ENCODE data around the gene SLC6A19.

The SLC6A19 gene

DNA sequence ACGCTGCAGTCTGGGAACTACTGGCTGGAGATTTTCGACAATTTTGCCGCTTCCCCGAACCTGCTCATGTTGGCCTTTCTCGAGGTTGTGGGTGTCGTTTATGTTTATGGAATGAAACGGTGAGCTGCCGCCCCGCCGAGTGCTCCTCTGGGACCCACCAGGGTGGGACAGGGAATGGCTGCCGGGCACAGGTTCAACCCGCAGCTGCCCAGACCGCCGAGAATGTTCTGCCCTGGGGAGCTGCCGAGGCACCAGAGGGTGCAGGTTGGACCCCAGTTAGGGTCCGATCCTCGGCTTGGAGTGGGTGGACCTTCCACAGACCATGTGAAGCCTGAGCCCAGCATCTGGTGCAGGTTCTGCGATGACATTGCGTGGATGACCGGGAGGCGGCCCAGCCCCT lies 42.9 kb downstream of the SLC6A19 start:
- no peak for DNase-seq (ENCODE audit: low read depth in 2 of 2)

DNA sequence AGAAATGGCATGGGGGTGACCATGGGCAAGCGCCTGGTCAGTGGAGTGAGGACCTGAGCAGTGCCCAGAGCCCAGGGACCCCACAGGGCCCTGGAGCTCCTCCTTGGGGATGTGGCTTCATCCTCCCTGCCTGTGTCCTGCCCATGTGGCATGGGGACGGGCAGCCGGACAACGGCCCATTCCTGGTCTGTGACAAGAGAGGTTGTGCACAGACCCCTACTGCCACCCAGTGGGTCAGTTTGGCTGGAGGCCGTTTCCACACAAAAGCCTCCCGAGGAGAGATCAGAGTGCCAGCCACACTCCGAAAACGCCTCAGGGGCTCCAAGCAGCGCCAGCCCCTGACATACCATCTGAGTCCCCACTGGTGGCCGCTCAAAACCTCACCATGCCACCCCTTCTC lies 43.6 kb downstream of the SLC6A19 start:
- DNase-seq (ENCODE audit: low read depth in 2 of 2): no peak

- no peak for DNase-seq (ENCODE audit: low read depth in 2 of 2)
Observed at GRCh38 chr5:1245905-1246576, 44.6 kb downstream of the SLC6A19 start.

- no peak for DNase-seq (ENCODE audit: low read depth in 2 of 2)
Observed at GRCh38 chr5:1246711-1247431, 45.5 kb downstream of the SLC6A19 start.

DNA sequence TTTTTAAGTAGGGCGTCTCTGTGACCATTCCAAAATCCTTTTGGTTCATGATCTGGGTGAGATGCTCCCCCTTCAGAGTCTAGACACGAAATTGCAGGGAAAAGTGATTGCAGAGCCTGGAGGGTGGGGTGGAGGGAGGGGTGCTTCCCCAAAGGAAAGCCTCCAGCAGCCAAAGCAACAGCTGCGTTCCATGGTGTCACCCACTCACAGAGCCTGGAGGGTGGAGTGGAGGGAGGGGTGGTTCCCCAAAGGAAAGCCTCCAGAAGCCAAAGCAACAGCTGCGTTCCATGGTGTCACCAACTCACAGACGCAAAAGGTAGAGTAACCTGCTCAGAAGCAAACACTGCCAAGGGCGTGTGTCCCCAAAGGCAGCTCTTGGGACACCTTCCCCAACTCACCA lies 46.4 kb downstream of the SLC6A19 start:
- DNase-seq (ENCODE audit: low read depth in 2 of 2): no peak

DNA sequence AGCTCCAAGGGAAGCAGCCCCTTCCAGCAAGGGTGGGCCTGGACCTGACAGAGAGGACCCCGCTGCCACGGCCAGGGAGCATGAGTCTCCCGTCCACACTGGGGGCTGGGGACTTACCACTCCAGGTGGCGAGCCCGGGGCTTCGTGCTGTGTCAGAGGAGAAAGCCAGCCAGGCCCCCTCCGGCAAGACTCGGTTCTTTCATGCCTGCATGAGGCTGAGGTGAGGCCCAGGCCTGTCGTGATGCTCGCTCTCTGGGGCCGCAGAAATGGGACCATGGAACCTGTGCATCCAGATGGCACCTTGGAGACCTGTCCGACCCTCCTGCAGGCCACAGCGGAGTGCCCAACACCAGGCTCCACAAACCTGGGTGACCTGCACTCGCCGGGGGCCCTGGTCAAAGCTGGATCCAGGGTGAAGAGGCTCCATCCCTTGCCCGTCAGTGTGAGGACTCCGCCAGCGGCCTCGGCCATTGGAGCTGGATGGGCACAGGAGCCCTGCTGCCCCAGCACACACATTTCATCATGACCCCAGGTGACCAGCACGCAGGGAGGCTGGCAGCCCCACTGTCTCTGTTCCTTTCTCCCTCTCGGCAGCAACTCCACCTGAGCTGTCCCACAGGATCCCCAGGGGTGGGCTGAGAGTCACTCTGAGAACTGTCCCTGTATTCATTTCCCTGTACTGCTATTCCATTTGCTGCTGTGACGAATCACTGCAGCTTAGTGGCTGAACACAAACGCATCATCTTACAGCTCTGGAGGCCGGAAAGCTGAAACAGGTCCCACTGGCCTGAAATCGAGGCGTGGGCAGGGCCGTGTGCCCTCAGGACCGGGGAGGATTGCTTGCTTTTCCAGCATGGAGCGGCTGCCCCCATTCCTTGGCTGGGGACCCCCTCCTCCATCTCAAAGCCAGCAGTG lies 48.2 kb downstream of the SLC6A19 start:
- DNase-seq (ENCODE audit: low read depth in 2 of 2): no peak

- DNase-seq (ENCODE audit: low read depth in 2 of 2): no peak
Observed at GRCh38 chr5:1251678-1252580, 50.5 kb downstream of the SLC6A19 start.

DNA sequence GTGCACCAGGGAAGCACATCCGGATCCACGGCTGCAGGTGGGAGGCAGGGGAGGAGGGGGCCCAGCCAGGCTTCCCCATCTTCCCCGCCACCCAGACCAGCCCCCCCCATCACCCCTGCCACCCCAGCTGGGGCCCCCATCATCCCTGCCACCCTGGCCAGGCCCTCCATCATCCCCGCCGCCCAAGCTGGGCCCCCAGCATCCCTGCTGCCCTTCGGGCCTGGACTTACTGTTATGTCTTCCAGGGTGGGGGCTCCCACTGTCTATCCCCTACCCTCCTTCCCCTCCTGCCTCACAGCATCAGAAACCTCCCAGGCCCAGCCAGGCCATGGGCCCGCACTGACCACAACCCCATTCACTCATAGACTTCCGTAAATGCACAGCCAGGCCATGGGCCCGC lies 51.3 kb downstream of the SLC6A19 start:
- no peak for DNase-seq (ENCODE audit: low read depth in 2 of 2)

- no peak for DNase-seq (ENCODE audit: low read depth in 2 of 2)
Observed at GRCh38 chr5:1253456-1254105, 52.2 kb downstream of the SLC6A19 start.

DNA sequence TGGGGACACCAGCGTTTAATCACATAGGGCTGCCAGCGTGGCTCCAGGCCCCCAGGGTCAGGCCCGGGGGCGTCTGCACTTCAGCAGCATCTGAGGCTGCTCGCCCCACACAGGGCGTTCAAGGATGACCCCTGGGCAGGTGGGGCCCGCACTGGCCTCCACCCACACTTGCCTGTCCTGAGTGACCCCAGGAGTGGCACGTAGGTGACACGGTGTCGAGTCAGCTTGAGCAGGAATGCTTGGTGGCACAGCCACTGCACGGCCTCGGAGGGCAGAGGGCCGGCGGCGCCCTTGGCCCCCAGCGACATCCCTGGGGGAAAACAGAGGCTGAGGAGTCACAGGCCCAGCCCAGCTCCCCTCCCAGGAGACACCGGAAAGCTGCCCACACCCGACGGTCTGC lies 52.8 kb downstream of the SLC6A19 start:
- DNase-seq (ENCODE audit: low read depth in 2 of 2): no peak

- peak; percentile 8 to 9 for DNase-seq (ENCODE audit: low read depth in 2 of 2)
Observed at GRCh38 chr5:1255081-1255561, 53.7 kb downstream of the SLC6A19 start.

GRCh38 chr5:1256776-1257175 lies 55.4 kb downstream of the SLC6A19 start:
- no peak for DNase-seq (ENCODE audit: low read depth in 2 of 2)

DNA sequence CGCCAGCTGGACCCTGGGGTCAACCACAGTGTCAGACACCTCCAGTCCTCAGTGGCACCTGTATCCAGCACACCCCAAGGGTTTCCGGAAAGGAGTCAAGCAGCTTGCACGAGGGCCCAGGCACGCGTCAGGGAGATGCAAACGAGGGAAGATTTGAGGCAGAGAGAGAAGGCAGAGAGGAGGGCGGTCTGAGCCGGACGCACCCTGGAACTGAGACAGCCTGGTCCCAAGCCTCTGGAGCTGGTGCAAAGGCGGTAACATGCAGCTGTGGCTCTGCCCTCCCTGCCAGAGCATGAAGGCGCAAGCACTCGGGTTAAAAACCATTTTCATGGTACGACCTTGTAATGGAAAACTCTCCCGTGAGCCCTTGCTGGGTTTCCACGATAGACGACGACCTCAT lies 56.0 kb downstream of the SLC6A19 start:
- no peak for DNase-seq (ENCODE audit: low read depth in 2 of 2)

DNA sequence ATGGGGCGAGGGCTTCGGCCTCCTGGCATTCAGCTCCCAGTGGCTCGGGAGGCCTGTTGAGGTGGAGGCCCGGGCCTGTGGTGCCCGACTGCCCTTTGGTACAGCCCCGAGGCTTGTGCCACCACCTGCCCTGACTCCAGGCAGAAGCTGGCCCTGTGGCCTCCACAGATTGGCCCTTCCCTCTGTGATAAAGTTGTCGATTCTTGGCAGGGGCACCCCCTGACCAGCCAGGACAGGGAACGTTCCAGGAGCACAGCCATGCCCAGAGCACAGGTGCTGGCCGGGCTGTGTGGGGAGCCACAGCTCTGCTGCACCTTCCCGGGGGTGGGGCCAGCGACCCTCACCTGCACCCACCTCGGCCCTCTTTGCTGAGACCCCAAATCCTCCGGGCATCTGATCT lies 56.4 kb downstream of the SLC6A19 start:
- no peak for DNase-seq (ENCODE audit: low read depth in 2 of 2)

DNA sequence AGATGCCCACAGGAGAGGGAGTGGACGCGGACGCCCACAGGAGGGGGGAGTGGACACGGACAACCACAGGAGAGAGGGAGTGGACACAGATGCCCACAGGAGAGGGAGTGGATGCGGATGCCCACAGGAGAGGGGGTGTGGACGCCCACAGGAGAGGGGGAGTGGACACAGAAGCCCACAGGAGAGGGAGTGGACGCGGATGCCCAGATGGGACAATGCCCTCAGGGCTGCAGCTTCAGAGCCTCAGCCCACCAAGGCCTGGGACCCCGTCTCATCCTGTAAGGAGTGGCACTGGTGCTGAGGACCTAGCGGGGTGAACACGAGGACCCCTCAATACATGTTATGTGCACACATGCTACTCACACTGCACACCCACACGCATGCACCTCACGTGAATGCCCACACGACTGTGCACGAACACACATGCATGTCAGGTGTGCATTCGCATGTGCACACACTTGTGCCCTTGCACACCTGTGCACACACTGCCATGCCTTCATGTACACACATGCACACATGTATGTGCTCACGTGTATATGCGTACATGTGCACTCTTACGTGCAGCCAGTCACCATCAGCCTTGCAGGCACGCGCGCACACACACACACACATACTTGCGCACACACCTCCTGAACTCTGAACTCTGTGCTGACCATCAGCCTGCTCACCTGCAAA lies 58.5 kb downstream of the SLC6A19 start:
- no peak for DNase-seq (ENCODE audit: low read depth in 2 of 2)

GRCh38 chr5:1261643-1262042 lies 60.2 kb downstream of the SLC6A19 start:
- DNase-seq (ENCODE audit: low read depth in 2 of 2): no peak

DNA sequence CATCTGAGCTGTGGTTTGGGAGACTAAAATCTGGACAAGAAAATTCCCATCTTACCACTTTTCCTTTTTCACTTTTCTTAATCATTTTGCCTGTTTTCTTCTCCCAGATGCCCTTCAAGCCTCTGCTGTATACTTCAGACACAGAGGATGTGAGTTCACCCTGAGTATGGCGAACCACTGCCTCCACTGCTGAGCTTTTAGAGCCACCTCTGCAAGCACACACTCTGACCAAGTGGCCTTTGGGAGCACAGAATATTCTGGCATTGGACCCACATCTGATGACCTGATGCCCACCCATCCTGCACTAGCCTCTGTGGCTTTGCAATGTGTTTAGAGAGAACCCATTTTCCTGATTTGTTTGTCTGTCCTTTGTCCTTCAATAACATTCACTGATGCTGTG lies 61.0 kb downstream of the SLC6A19 start:
- DNase-seq (ENCODE audit: low read depth in 2 of 2): no peak

GRCh38 chr5:1264211-1264610 lies 62.8 kb downstream of the SLC6A19 start:
- no peak for DNase-seq (ENCODE audit: low read depth in 2 of 2)

- no peak for DNase-seq (ENCODE audit: low read depth in 2 of 2)
Observed at GRCh38 chr5:1265026-1265425, 63.6 kb downstream of the SLC6A19 start.
